Endodermal cell (in vitro differentiated cells): Measurements from ENCODE around the gene TTLL9. TPM values are rescaled to one million over a fixed set of nuclear protein-coding genes. Genes with fewer than 3 reads are reported as not detected.

Experiments used
- DNase-seq: peaks from one replicate; pipeline ENCODE4 v3.0.0-alpha.2; 2017
- H3K27ac ChIP-seq: 2 replicates; pipeline ENCODE4 v1.5.1; 2013; ENCODE audit warnings: mild to moderate bottlenecking, low read depth, low read length, moderate library complexity
- H3K27me3 ChIP-seq: 2 replicates; pipeline ENCODE4 v1.6.1; 2013; ENCODE audit warnings: mild to moderate bottlenecking, low read length, moderate library complexity; ENCODE audit not compliant: insufficient read depth, control insufficient read depth, poor library complexity, severe bottlenecking
- H3K36me3 ChIP-seq: 2 replicates; pipeline ENCODE4 v1.7.0; 2013; ENCODE audit warnings: mild to moderate bottlenecking, low read length, moderate library complexity; ENCODE audit not compliant: control insufficient read depth, insufficient read depth
- H3K4me1 ChIP-seq: one replicate; pipeline ENCODE4 v1.7.0; 2013; ENCODE audit warnings: low read length; ENCODE audit not compliant: control insufficient read depth, insufficient read depth
- H3K4me3 ChIP-seq: 2 replicates; pipeline ENCODE4 v1.5.1; 2013; ENCODE audit warnings: mild to moderate bottlenecking, low read length, moderate library complexity
- H3K9ac ChIP-seq: 2 replicates; pipeline ENCODE4 v1.6.1; 2013; ENCODE audit warnings: mild to moderate bottlenecking, low read length, moderate library complexity; ENCODE audit not compliant: poor library complexity, severe bottlenecking; ENCODE audit errors: extremely low read depth
- H3K9me3 ChIP-seq: 2 replicates; pipeline ENCODE4 v1.6.1; 2013; ENCODE audit warnings: mild to moderate bottlenecking, low read length, moderate library complexity; ENCODE audit not compliant: control insufficient read depth
- H3K27ac Mint-ChIP-seq: 2 replicates; pipeline ENCODE4 v1.8.0; 2020; ENCODE audit warnings: mixed read lengths
- H3K27me3 Mint-ChIP-seq: 2 replicates; pipeline ENCODE4 v1.8.0; 2021; ENCODE audit warnings: mild to moderate bottlenecking, mixed read lengths; ENCODE audit not compliant: insufficient read depth
- H3K36me3 Mint-ChIP-seq: 2 replicates; pipeline ENCODE4 v1.8.0; 2020; ENCODE audit warnings: low read depth, mixed read lengths
- H3K4me1 Mint-ChIP-seq: 2 replicates; pipeline ENCODE4 v1.8.0; 2020; ENCODE audit warnings: mixed read lengths
- H3K4me3 Mint-ChIP-seq: 2 replicates; pipeline ENCODE4 v1.8.0; 2020; ENCODE audit warnings: mild to moderate bottlenecking, moderate library complexity, mixed read lengths
- H3K9me3 Mint-ChIP-seq: 2 replicates; pipeline ENCODE4 v1.8.0; 2020; ENCODE audit warnings: mild to moderate bottlenecking, mixed read lengths
- CTCF ChIP-seq: fragments of 200-600 bp; sonication (generic); conservative IDR thresholded peaks from 2 replicates; pipeline ENCODE4 v1.5.0; 2021; ENCODE audit warnings: antibody characterized with exemption, mild to moderate bottlenecking
- WGBS, 2 experiments: methylation state at CpG; one replicate each; pipeline versions ENCODE4 v1.1.5 to v1.1.7; 2013; ENCODE audit warnings: missing lambda C conversion rate in 2 of 2, mixed read lengths in 1 of 2; ENCODE audit not compliant: insufficient coverage in 1 of 2, insufficient read length in 1 of 2; 5-methylcytosine and 5-hydroxymethylcytosine counted together
- total RNA-seq, 2 donors: library from RNA; stranded (reverse); fragmentation: NEBNext Ultra II Directional in 1 of 2; extraction: Animal tissue kit (Norgen Biotek cat#: 25700) in 1 of 2; gene quantifications; 2 replicates in 1 of 2; 3 replicates in 1 of 2; pipeline ENCODE4 v1.2.1, GENCODE V29; 2021

The TTLL9 gene
- total RNA-seq, 2 donors from 2014 or later = 0.29 to 0.51 TPM

DNA sequence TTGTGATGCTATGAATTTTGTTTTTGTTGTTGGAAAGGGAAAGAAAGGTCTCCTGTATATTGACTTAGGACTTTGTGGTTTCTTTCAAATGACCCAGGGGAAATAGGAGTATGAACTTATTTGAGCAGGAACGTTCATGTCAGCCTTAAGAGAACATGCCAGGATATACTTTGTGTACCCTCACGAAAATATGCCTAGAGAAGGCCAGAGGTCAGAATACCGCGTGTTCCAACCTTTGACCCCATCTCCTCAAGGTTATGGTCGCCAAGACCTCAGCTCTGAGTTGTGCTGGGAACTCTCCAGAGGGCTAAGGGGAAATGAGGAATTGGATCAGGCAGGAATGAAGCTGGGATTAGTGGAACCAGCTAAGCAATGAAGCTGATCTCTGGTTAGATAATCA is 11.5 kb downstream of the TTLL9 start:
- Mint-ChIP-seq H3K27me3 (peaks cover 41% of the 10 kb centered on the region), H3K9me3 (no peaks in the 10 kb centered on the region), H3K4me1 (no peaks in the 10 kb centered on the region), H3K36me3 (no peaks in the 10 kb centered on the region), H3K27ac (no peak overlapping the region), H3K4me3 (no peak overlapping the region)
- TF ChIP-seq CTCF = no peak
- no peak for DNase-seq
- Histone ChIP-seq H3K36me3 (no peaks in the 10 kb centered on the region), H3K9me3 (no peaks in the 10 kb centered on the region), H3K27me3 (no peaks in the 10 kb centered on the region), H3K9ac (no peak overlapping the region), H3K4me3 (no peak overlapping the region), H3K4me1 (no peaks in the 10 kb centered on the region), H3K27ac (no peak overlapping the region)
- WGBS, 2 experiments = 75 to 82% methylated on average over 5 of the region's 5 CpGs

GRCh38 chr20:31883829-31884228 is 13.4 kb downstream of the TTLL9 start:
- Mint-ChIP-seq H3K36me3 (no peaks in the 10 kb centered on the region), H3K9me3 (no peaks in the 10 kb centered on the region), H3K4me3 (no peak overlapping the region), H3K27ac (no peak overlapping the region), H3K27me3 (peaks cover 45% of the 10 kb centered on the region), H3K4me1 (no peaks in the 10 kb centered on the region)
- H3K4me3 ChIP-seq = no peak overlapping the region
- no peak for DNase-seq
- no peak overlapping the region for H3K9ac ChIP-seq
- H3K36me3 ChIP-seq = no peaks in the 10 kb centered on the region
- H3K9me3 ChIP-seq = no peaks in the 10 kb centered on the region
- no peaks in the 10 kb centered on the region for H3K4me1 ChIP-seq
- no peak overlapping the region for H3K27ac ChIP-seq
- no peaks in the 10 kb centered on the region for H3K27me3 ChIP-seq
- TF ChIP-seq CTCF = no peak

DNA sequence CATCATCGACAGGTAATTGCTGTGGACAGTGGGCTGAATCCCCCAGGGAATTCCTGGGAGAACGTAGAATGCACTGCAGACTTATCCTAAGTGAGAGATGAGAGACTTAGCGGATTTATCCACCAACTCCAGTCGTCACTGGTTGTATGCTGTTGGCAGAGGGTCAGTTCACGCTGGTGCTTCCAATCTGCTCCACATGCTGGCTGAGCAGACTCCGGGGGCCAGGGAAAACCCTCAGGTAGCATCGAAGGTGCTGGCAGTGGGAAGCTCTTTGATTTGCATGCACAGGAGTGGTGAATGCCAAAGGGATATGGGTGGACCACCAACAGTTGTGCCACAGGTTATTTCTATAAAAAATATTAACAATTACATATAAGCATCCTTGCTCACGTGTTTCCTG is 20.2 kb downstream of the TTLL9 start:
- H3K27ac ChIP-seq = no peak overlapping the region
- Mint-ChIP-seq H3K9me3 (no peaks in the 10 kb centered on the region), H3K27me3 (peaks cover 24% of the 10 kb centered on the region), H3K4me3 (no peak overlapping the region), H3K36me3 (no peaks in the 10 kb centered on the region), H3K4me1 (no peaks in the 10 kb centered on the region), H3K27ac (no peak overlapping the region)
- peaks cover 4% of the 10 kb centered on the region for H3K27me3 ChIP-seq
- H3K9ac ChIP-seq = no peak overlapping the region
- H3K36me3 ChIP-seq = no peaks in the 10 kb centered on the region
- DNase-seq = no peak
- H3K4me3 ChIP-seq = no peak overlapping the region
- H3K4me1 ChIP-seq = no peaks in the 10 kb centered on the region
- TF ChIP-seq CTCF = no peak
- WGBS, 2 experiments = 83 to 87% methylated on average over 5 to 8 of the region's 8 CpGs
- H3K9me3 ChIP-seq = no peaks in the 10 kb centered on the region
